ENCODE results near the gene ENPP3.

GRCh38 chr6:131688286-131688685 lies 51.2 kb downstream of the ENPP3 start:
- TF ChIP-seq CTCF (IDR thresholded peaks at IDR 0.05) (no peak), FOXK1 (CRISPR knock-in tag; IDR thresholded peaks at IDR 0.05) (no peak), NFYB (CRISPR knock-in tag; conservative IDR thresholded peaks at IDR 0.05; ENCODE audit: low read depth) (no peak), OVOL2 (CRISPR knock-in tag; IDR thresholded peaks at IDR 0.05; ENCODE audit: borderline replicate concordance) (no peak), USF2 (CRISPR knock-in tag; IDR thresholded peaks at IDR 0.05) (no peak), ATF6 (CRISPR knock-in tag; IDR thresholded peaks at IDR 0.05) (no peak), NR2C2 (CRISPR knock-in tag; IDR thresholded peaks at IDR 0.05) (no peak)
- TF ChIP-seq, protein P1, sequence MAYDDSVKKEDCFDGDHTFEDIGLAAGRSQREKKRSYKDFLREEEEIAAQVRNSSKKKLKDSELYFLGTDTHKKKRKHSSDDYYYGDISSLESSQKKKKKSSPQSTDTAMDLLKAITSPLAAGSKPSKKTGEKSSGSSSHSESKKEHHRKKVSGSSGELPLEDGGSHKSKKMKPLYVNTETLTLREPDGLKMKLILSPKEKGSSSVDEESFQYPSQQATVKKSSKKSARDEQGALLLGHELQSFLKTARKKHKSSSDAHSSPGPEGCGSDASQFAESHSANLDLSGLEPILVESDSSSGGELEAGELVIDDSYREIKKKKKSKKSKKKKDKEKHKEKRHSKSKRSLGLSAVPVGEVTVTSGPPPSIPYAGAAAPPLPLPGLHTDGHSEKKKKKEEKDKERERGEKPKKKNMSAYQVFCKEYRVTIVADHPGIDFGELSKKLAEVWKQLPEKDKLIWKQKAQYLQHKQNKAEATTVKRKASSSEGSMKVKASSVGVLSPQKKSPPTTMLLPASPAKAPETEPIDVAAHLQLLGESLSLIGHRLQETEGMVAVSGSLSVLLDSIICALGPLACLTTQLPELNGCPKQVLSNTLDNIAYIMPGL (CRISPR knock-in tag; IDR thresholded peaks at IDR 0.05): no peak
- TF ChIP-seq, protein P2, sequence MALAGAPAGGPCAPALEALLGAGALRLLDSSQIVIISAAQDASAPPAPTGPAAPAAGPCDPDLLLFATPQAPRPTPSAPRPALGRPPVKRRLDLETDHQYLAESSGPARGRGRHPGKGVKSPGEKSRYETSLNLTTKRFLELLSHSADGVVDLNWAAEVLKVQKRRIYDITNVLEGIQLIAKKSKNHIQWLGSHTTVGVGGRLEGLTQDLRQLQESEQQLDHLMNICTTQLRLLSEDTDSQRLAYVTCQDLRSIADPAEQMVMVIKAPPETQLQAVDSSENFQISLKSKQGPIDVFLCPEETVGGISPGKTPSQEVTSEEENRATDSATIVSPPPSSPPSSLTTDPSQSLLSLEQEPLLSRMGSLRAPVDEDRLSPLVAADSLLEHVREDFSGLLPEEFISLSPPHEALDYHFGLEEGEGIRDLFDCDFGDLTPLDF (CRISPR knock-in tag; IDR thresholded peaks at IDR 0.05): no peak

Measured in WTC11 (cell line).